Neuron (in vitro differentiated cells): ENCODE data around the gene RAET1E.
"Not testable (repeated sequence)": the region's sequence is repeated elsewhere in the genome, so short reads cannot be mapped to it uniquely, and the experiment has no call there.

Source experiments
- H2AFZ ChIP-seq: one replicate; pipeline ENCODE4 v1.6.1; 2013; ENCODE audit warnings: low read depth, mild to moderate bottlenecking, inconsistent platforms, low read length, moderate library complexity
- H3K27me3 ChIP-seq: one replicate; pipeline ENCODE4 v1.6.1; 2013; ENCODE audit warnings: low read length; ENCODE audit not compliant: insufficient read depth
- H3K36me3 ChIP-seq: one replicate; pipeline ENCODE4 v1.6.1; 2013; ENCODE audit warnings: low read length; ENCODE audit not compliant: insufficient read depth
- H3K4me1 ChIP-seq: one replicate; pipeline ENCODE4 v1.6.1; 2013; ENCODE audit warnings: low read length; ENCODE audit not compliant: insufficient read depth
- H3K4me3 ChIP-seq: 2 replicates; pipeline ENCODE4 v1.5.1; 2013; ENCODE audit warnings: mild to moderate bottlenecking, low read length, moderate library complexity
- H3K9me3 ChIP-seq: one replicate; pipeline ENCODE4 v1.6.1; 2013; ENCODE audit warnings: low read length

Gene RAET1E

DNA sequence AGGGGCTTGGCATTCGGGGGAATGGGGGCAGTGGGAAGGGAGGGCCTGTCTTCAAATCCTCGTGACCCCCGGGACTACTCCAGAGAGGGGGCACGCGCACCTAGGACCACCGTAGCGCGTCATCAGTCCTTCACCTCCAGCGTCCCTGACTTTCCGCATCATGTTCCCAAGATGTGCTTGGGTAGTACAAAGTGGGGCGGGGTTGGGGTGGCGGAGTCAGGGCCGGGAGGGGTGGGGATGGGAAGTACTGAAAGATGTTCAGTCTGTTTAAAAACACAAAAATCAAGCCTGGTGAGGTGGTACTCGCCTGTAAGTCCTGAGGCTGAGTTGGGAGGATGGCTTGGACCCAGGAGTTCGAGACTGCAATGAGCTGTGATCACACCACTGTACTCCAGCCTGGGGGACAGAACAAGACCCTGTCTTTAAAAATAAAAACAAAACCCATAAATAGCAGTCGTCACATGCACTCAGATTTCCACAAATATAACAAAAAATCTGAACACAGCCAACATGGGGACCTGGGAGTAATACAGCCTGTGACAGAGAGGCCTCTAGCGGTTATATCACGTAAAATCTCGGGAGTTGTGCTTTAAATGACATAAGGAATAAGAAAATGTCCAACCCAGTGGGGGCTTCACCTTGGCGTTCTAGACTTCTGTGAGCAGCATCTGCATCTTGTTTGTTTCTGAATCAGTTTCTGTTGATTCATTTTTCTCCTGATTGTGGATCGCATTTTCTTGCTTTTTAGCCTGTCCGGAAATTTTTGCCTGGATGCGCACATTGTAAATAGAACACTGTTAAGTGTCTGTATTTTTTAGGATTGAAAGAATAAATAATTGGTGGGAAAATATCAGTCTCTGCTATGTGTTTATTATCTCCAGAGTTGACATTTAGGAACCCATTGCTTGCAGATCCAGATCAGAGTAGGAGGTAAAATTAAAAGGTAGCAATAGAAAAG is 33.1 kb downstream of the RAET1E start:
- Histone ChIP-seq H2AFZ (peak overlapping the region; percentile 90), H3K4me3 (peak overlapping the region; percentile 69), H3K36me3 (no peaks in the 10 kb centered on the region), H3K27me3 (no peaks in the 10 kb centered on the region), H3K4me1 (peaks cover 21% of the 10 kb centered on the region), H3K9me3 (no peaks in the 10 kb centered on the region)

DNA sequence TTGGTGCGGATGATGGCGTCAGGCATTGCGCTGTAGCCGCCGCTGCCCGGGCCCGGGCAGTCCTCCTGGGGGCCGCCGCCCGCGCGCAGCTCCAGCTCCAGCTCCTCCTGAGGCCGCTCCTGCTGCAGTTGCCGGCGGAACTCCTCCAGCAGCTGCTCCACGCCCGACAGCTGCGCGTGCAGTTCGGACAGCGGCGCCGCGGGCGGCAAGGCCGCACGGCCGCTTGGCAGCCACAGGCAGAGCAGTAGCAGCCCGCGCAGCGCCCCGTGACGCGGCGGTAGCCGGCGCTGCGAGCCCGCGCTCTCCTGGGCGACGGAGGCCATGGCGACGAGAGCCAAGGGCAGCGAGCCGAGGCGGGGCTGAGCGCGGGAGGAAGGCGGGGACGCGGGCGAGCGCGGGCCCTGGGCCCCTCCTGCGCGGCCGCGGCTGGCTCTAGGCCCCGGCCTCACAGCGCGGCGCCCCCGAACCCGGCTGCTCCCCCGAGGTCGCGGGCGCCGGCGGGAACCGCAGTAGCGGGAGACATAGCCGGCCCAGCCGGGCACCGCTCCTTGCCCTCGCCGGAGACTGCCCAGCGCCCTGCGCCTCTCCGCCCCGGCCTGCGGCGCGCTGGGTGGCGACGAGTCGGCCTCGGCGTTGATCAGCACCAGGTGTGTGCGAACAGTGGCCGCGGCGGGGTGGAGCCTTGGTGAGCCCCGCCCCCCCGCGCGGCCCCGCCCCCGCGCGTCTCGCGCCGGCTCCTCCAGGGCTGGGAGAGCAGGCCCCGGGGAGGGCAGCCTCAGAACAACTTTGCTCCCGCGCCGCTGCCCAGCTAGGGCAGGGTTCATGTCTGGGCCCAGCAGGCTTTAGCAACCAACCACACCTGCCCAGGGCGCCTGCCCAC is 34.0 kb downstream of the RAET1E start, which contains the start of gene LRP11:
LRP11 (minus strand) TSS at position 662 of the 880 bp plus-strand sequence; CDS start at position 323, 339 bp downstream.
- no peaks in the 10 kb centered on the region for H3K9me3 ChIP-seq
- H3K36me3 ChIP-seq, result no peaks in the 10 kb centered on the region

GRCh38 chr6:149862922-149863697 is 34.8 kb downstream of the RAET1E start:
- H3K4me3 ChIP-seq, result peak overlapping the region; percentile 69
- H2AFZ ChIP-seq, result peak overlapping the region; percentile 90
- H3K4me1 ChIP-seq, result peaks cover 24% of the 10 kb centered on the region
- H3K36me3 ChIP-seq, result no peaks in the 10 kb centered on the region
- H3K27me3 ChIP-seq, result no peaks in the 10 kb centered on the region
- no peaks in the 10 kb centered on the region for H3K9me3 ChIP-seq

More for the DNA sequence above, 34.0 kb downstream of the RAET1E start, which contains the start of gene LRP11:
- Histone ChIP-seq H3K27me3 (no peaks in the 10 kb centered on the region), H3K4me3 (peak within 1 kb of the TSS; percentile 69), H3K4me1 (peaks cover 24% of the 10 kb centered on the region), H2AFZ (peak within 1 kb of the TSS; percentile 90)

DNA sequence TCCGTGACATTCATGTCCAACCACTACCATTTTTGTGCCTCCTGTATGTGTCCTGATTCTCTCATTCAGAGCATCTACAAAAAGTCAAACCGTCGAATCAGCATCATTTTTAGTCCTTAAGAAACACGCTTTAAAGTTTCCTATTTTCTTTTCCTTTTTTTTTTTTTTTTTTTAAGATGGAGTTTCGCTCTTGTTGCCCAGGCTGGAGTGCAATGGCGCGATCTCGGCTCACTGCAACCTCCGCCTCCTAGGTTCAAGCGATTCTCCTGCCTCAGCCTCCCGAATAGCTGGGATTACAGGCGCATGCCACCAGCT is 35.5 kb downstream of the RAET1E start:
- H3K36me3 ChIP-seq, H3K27me3 ChIP-seq, H3K9me3 ChIP-seq, H2AFZ ChIP-seq: not testable (repeated sequence)
- Histone ChIP-seq H3K4me3 (peak overlapping the region; percentile 69), H3K4me1 (peaks cover 24% of the 10 kb centered on the region)

GRCh38 chr6:149861603-149862423 is 36.1 kb downstream of the RAET1E start:
- Histone ChIP-seq H3K27me3 (no peaks in the 10 kb centered on the region), H3K36me3 (no peaks in the 10 kb centered on the region), H3K4me3 (no peak overlapping the region), H3K9me3 (no peaks in the 10 kb centered on the region), H3K4me1 (peaks cover 24% of the 10 kb centered on the region), H2AFZ (no peak overlapping the region)

- no peak overlapping the region for H2AFZ ChIP-seq
- H3K4me1 ChIP-seq, result peaks cover 24% of the 10 kb centered on the region
- H3K4me3 ChIP-seq, result no peak overlapping the region
- no peaks in the 10 kb centered on the region for H3K27me3 ChIP-seq
- no peaks in the 10 kb centered on the region for H3K9me3 ChIP-seq
- no peaks in the 10 kb centered on the region for H3K36me3 ChIP-seq
Measured at GRCh38 chr6:149860834-149861602, 36.9 kb downstream of the RAET1E start.

DNA sequence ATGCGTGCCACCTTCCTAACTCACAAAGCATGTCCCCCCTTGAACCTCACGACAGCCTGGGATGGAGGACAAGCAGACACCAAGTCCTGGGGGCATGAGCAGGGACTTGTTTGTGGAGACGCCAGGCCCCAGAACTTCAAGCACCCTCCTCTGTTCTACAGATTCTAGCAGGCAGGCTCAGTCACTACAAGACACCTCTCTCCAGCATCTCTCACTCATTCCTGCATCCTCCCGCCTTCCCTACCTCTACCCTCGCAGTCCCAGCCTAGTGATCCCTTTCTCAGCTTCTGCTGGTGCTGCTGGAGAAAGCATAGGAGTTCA is 37.4 kb downstream of the RAET1E start:
- peaks cover 28% of the 10 kb centered on the region for H3K4me1 ChIP-seq
- no peaks in the 10 kb centered on the region for H3K36me3 ChIP-seq
- no peak overlapping the region for H3K4me3 ChIP-seq
- no peak overlapping the region for H2AFZ ChIP-seq
- no peaks in the 10 kb centered on the region for H3K27me3 ChIP-seq
- H3K9me3 ChIP-seq, result no peaks in the 10 kb centered on the region

DNA sequence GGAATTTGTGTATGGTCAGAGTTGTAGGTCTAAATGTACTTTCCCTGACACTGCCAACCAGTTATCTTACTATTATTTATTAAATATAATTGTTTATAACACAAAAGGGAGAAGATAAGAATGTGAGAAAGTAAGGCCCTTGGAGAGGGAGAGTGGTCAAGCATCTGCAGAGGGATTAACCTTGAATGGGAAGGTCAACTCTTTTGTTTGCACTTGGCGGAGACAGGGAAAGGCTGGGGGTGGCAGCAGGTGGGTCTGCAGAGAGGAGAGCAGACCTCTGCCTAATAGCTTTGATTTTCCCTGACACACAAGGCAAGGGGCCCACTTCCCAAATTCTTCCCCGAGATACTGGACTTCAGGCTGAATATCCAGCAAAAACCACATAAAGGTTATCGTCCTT is 38.0 kb downstream of the RAET1E start:
- Histone ChIP-seq H3K27me3 (no peaks in the 10 kb centered on the region), H2AFZ (no peak overlapping the region), H3K4me3 (no peak overlapping the region), H3K9me3 (no peaks in the 10 kb centered on the region), H3K36me3 (no peaks in the 10 kb centered on the region), H3K4me1 (peaks cover 33% of the 10 kb centered on the region)

DNA sequence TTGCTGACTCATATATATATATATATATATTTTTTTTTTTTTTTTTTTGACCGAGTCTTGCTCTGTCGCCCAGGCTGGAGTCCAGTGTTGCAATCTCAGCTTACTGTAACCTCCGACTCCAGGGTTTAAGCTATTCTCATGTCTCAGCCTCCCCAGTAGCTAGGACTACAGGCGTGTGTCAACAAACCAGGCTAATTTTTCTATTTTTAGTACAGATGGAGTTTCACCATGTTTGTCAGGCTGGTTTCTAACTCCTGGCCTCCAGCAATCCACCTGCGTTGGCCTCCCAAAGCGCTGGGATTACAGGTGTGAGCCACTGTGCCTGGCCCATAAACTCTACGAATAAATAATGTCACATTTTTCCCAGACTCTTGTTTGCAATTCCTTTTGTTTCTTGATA is 38.5 kb downstream of the RAET1E start:
- H3K4me1 ChIP-seq, result peaks cover 38% of the 10 kb centered on the region
- no peak overlapping the region for H2AFZ ChIP-seq
- no peaks in the 10 kb centered on the region for H3K36me3 ChIP-seq
- H3K9me3 ChIP-seq, result no peaks in the 10 kb centered on the region
- H3K27me3 ChIP-seq, result no peaks in the 10 kb centered on the region
- no peak overlapping the region for H3K4me3 ChIP-seq

DNA sequence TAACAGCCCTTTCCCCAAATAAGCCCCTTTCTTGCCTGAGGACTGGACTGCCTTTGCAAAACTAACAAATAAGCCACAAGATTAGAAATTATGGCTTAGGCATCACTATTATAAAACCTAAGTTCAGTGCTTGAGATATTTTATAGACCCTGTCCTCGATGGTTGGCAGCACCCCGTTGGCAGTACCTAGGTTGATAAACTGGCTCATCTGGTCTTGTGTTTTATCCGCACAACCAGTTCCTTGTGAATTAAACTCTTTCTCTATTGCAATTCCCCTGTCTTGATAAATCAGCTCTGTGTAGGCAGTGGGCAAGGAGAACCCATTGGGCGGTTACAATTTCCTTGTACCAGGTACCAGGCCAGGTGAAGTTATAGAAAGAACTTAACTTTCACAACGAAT is 40.4 kb downstream of the RAET1E start:
- no peak overlapping the region for H3K4me3 ChIP-seq
- H3K4me1 ChIP-seq, result peaks cover 34% of the 10 kb centered on the region

DNA sequence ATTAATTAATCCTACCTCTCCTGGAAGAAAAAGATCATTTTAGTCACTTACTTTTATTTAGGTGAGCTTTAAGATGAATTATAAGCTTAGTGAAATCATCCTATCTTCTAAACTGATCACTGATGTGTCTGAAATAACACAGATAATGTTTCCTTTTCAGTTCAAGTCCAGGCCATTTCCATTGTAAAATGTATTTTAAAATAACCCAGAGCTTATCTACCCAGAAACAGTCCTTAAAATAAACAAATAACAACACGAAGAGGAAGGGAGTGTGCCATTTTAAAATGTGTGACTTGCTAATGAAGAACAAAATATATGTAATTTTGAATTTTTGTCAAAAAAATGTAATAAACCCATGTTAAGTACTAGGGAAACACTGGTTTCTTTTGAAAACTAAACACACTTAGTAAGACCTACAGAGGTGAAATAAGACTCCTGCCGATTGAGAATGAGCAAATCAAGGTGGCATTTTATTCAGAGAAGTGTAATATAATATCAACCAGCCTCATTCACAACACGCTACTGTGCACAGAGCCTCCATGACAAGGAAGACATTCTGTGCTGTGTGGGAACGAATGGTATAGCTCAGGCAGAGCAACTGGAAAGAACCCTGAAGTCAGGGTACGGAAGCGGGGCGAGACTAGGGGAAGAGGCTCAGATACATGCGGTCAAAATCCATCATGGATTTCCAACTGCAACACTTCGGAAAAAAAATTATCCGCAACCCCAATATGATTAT is 41.5 kb downstream of the RAET1E start:
- Histone ChIP-seq H2AFZ (no peak overlapping the region), H3K4me3 (no peak overlapping the region), H3K27me3 (no peaks in the 10 kb centered on the region), H3K9me3 (no peaks in the 10 kb centered on the region), H3K36me3 (peaks cover 8% of the 10 kb centered on the region), H3K4me1 (peaks cover 25% of the 10 kb centered on the region)

More for the DNA sequence above, 40.4 kb downstream of the RAET1E start:
- Histone ChIP-seq H2AFZ (no peak overlapping the region), H3K9me3 (no peaks in the 10 kb centered on the region), H3K36me3 (peaks cover 3% of the 10 kb centered on the region), H3K27me3 (no peaks in the 10 kb centered on the region)
